Trophoblast cell (in vitro differentiated cells and primary cell): ENCODE results near the gene OLFM3.

ENCODE experiments used
- DNase-seq, 2 donors: peaks; one replicate each; pipeline ENCODE4 v3.0.0-alpha.2; 2016
- H2AFZ ChIP-seq: 2 replicates; pipeline ENCODE4 v1.6.1; 2013; ENCODE audit warnings: low read length, moderate library complexity, mild to moderate bottlenecking; ENCODE audit not compliant: insufficient read depth, poor library complexity
- H2AK5ac ChIP-seq: 2 replicates; pipeline ENCODE4 v1.6.1; 2013; ENCODE audit warnings: mild to moderate bottlenecking, low read length
- H2BK120ac ChIP-seq: 2 replicates; pipeline ENCODE4 v1.6.1; 2013; ENCODE audit warnings: low read length, mild to moderate bottlenecking, moderate library complexity; ENCODE audit not compliant: insufficient read depth, poor library complexity
- H2BK12ac ChIP-seq: 2 replicates; pipeline ENCODE4 v1.6.1; 2013; ENCODE audit warnings: mild to moderate bottlenecking, low read length, moderate library complexity
- H2BK5ac ChIP-seq: 2 replicates; pipeline ENCODE4 v1.6.1; 2013; ENCODE audit warnings: low read length, low read depth, moderate library complexity, mild to moderate bottlenecking; ENCODE audit not compliant: poor library complexity
- H3K14ac ChIP-seq: 2 replicates; pipeline ENCODE4 v1.6.1; 2013; ENCODE audit warnings: mild to moderate bottlenecking, low read length
- H3K18ac ChIP-seq: 2 replicates; pipeline ENCODE4 v1.6.1; 2013; ENCODE audit warnings: mild to moderate bottlenecking, low read length
- H3K23ac ChIP-seq: 2 replicates; pipeline ENCODE4 v1.6.1; 2013; ENCODE audit warnings: low read length
- H3K27ac ChIP-seq: 2 replicates; pipeline ENCODE4 v1.5.1; 2013; ENCODE audit warnings: low read depth, mild to moderate bottlenecking, inconsistent platforms, low read length, moderate library complexity
- H3K27me3 ChIP-seq: 2 replicates; pipeline ENCODE4 v1.6.1; 2013; ENCODE audit warnings: inconsistent platforms, mild to moderate bottlenecking, low read length, moderate library complexity; ENCODE audit not compliant: insufficient read depth
- H3K36me3 ChIP-seq, 2 experiments: 1 replicate in 1 of 2; 2 replicates in 1 of 2; pipeline ENCODE4 v1.6.1; 2013; ENCODE audit warnings: low read length in 2 of 2, mild to moderate bottlenecking in 2 of 2, moderate library complexity in 1 of 2; ENCODE audit not compliant: insufficient read depth in 2 of 2, control insufficient read depth in 1 of 2
- H3K4ac ChIP-seq: 2 replicates; pipeline ENCODE4 v1.6.1; 2013; ENCODE audit warnings: low read depth, mild to moderate bottlenecking, low read length, moderate library complexity
- H3K4me1 ChIP-seq, 2 experiments: 1 replicate in 1 of 2; 2 replicates in 1 of 2; pipeline ENCODE4 v1.6.1; 2013; ENCODE audit warnings: low read length in 2 of 2, mild to moderate bottlenecking in 2 of 2, moderate library complexity in 1 of 2; ENCODE audit not compliant: insufficient read depth in 2 of 2, control insufficient read depth in 1 of 2
- H3K4me2 ChIP-seq: 2 replicates; pipeline ENCODE4 v1.6.1; 2013; ENCODE audit warnings: inconsistent platforms, mild to moderate bottlenecking, low read length, moderate library complexity
- H3K4me3 ChIP-seq: 2 replicates; pipeline ENCODE4 v1.5.1; 2013; ENCODE audit warnings: mild to moderate bottlenecking, low read depth, low read length, inconsistent platforms
- H3K79me1 ChIP-seq: one replicate; pipeline ENCODE4 v1.6.1; 2013; ENCODE audit warnings: low read length
- H3K79me2 ChIP-seq: 2 replicates; pipeline ENCODE4 v1.6.1; 2013; ENCODE audit warnings: low read length, mild to moderate bottlenecking; ENCODE audit not compliant: control insufficient read depth, insufficient read depth, poor library complexity
- H3K9ac ChIP-seq: 2 replicates; pipeline ENCODE4 v1.6.1; 2013; ENCODE audit warnings: mild to moderate bottlenecking, low read length
- H3K9me3 ChIP-seq: 2 replicates; pipeline ENCODE4 v1.6.1; 2013; ENCODE audit warnings: low read depth, mild to moderate bottlenecking, control low read depth, inconsistent platforms, low read length; ENCODE audit not compliant: insufficient read depth
- H4K12ac ChIP-seq: 2 replicates; pipeline ENCODE4 v1.6.1; 2013; ENCODE audit warnings: low read depth, mild to moderate bottlenecking, low read length, moderate library complexity
- H4K8ac ChIP-seq: 2 replicates; pipeline ENCODE4 v1.6.1; 2013; ENCODE audit warnings: low read depth, mild to moderate bottlenecking, low read length, moderate library complexity
- H4K91ac ChIP-seq: one replicate; pipeline ENCODE4 v1.6.1; 2013; ENCODE audit warnings: low read depth, mild to moderate bottlenecking, low read length, moderate library complexity
- WGBS: extraction: QIAGEN DNeasy Blood & Tissue Kit; methylation state at CpG from one replicate; pipeline ENCODE4 v1.1.7; 2013; ENCODE audit warnings: missing lambda C conversion rate; ENCODE audit not compliant: insufficient read length, insufficient coverage; ENCODE audit errors: extremely low coverage; 5-methylcytosine and 5-hydroxymethylcytosine counted together

Gene OLFM3

DNA sequence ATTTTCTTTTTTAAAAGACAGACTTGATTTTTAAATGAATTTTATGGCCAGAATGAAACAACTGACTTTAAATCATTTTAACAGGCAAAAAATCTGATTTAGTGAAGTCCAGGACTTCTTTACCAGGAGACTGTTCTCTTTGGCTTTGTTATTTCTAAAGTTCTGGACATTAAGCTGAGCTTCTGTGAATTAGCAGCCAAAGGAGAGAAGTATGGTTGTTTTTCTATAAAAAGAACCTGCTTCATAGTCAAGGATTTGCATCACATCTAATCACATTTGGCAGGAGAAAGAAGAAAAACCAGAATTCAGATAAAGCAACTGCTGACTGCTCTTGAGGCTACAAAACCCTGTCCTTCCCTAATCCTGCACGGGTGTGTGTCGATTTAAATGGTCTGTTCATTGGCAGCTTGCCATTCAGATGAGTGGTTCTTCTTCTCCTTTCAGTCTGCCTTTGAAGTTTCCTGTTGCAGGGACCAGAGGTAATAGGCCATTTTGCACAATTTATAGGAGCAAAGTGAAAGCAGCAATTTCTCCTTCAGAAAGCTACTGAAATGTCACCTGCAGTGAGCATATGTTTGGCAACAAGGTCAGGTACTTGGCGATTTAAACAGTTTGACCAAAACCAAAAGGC lies 215.4 kb downstream of the OLFM3 start:
- Histone ChIP-seq H2BK120ac (no peak overlapping the region), H3K4ac (no peak overlapping the region), H4K12ac (no peak overlapping the region), H3K4me2 (no peak overlapping the region), H3K18ac (no peak overlapping the region), H2BK5ac (no peak overlapping the region), H3K14ac (no peak overlapping the region), H2AK5ac (no peak overlapping the region), H4K8ac (no peak overlapping the region), H3K36me3 (no peaks in the 10 kb centered on the region), H3K4me1 (no peaks in the 10 kb centered on the region), H2BK12ac (no peak overlapping the region), H3K79me1 (no peaks in the 10 kb centered on the region), H3K27ac (no peak overlapping the region), H3K4me3 (no peak overlapping the region), H4K91ac (no peak overlapping the region), H2AFZ (no peak overlapping the region), H3K79me2 (no peaks in the 10 kb centered on the region), H3K27me3 (no peaks in the 10 kb centered on the region), H3K9me3 (no peaks in the 10 kb centered on the region), H3K23ac (peak overlapping the region; percentile 47), H3K9ac (no peak overlapping the region)
- DNase-seq = no peak
- no CpG with 5 or more reads among the region's 3 CpGs for WGBS

- Histone ChIP-seq H3K14ac (no peak overlapping the region), H3K4me2 (no peak overlapping the region), H2AFZ (no peak overlapping the region), H3K79me1 (no peaks in the 10 kb centered on the region), H3K4ac (no peak overlapping the region), H3K27ac (no peak overlapping the region), H3K79me2 (no peaks in the 10 kb centered on the region), H2BK12ac (no peak overlapping the region), H4K8ac (no peak overlapping the region), H3K9ac (no peak overlapping the region), H4K91ac (no peak overlapping the region), H2AK5ac (no peak overlapping the region), H3K36me3 (no peaks in the 10 kb centered on the region), H3K4me1 (no peaks in the 10 kb centered on the region), H3K23ac (peak overlapping the region; percentile 74), H2BK5ac (no peak overlapping the region), H3K9me3 (no peaks in the 10 kb centered on the region), H3K27me3 (no peaks in the 10 kb centered on the region), H2BK120ac (no peak overlapping the region), H3K18ac (no peak overlapping the region), H3K4me3 (no peak overlapping the region), H4K12ac (no peak overlapping the region)
- no CpG with 5 or more reads among the region's 3 CpGs for WGBS
- peak in 1 of 2 donors; percentile 45 for DNase-seq
These were observed 227.2 kb downstream of the OLFM3 start for GRCh38 chr1:101769520-101769919.

DNA sequence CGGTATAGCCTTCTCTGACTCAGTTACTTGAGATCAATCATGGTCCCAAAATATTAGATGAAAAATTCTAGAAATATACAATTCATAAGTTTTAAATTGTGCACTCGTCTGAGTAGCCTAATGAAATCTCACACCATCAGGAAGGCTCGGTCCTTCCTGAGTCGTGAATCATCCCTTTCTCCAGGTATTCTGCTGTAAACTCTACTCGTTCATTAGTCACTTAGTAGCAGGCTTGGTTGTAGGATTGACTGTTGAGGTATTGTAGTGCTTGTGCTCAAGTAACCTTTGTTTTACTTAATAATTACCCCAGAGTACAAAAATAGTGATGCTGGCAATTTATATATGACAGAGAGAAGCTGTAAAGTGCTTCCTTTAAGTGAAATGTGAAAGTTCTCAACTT lies 238.7 kb downstream of the OLFM3 start:
- H3K18ac ChIP-seq = no peak overlapping the region
- WGBS = no CpG with 5 or more reads among the region's 5 CpGs
- H3K4me1 ChIP-seq = no peaks in the 10 kb centered on the region
- H2AK5ac ChIP-seq = no peak overlapping the region
- no peaks in the 10 kb centered on the region for H3K9me3 ChIP-seq
- no peak overlapping the region for H3K4me3 ChIP-seq
- H3K14ac ChIP-seq = no peak overlapping the region
- H3K4ac ChIP-seq = no peak overlapping the region
- H3K79me2 ChIP-seq = no peaks in the 10 kb centered on the region
- no peak overlapping the region for H4K91ac ChIP-seq
- no peak overlapping the region for H3K23ac ChIP-seq
- no peaks in the 10 kb centered on the region for H3K79me1 ChIP-seq
- H4K8ac ChIP-seq = no peak overlapping the region
- peak in 1 of 2 donors; percentile 18 for DNase-seq
- H2BK120ac ChIP-seq = no peak overlapping the region
- no peak overlapping the region for H2AFZ ChIP-seq
- no peak overlapping the region for H2BK12ac ChIP-seq
- H3K27me3 ChIP-seq = no peaks in the 10 kb centered on the region
- H2BK5ac ChIP-seq = no peak overlapping the region
- no peak overlapping the region for H4K12ac ChIP-seq
- no peaks in the 10 kb centered on the region for H3K36me3 ChIP-seq
- H3K4me2 ChIP-seq = no peak overlapping the region
- no peak overlapping the region for H3K27ac ChIP-seq
- no peak overlapping the region for H3K9ac ChIP-seq

DNA sequence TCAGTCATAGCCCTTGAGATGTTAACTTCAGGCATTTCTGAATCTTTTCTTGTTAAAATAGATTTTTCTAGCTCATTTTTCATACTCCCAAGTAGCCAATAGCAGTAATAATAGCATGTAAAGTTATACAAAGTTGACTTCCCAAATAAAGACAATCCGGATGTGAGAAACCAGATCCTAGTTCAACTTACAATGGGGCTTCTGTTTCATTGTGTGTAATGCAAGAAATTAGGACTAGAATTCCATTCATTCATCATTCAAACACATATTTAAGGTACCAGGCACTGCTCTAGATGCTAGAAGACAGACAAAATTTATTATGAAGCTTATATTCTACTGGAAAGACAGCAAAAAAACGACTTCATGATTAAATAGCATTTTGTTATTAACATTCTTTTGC lies 240.3 kb downstream of the OLFM3 start:
- no peak for DNase-seq
- Histone ChIP-seq H4K91ac (no peak overlapping the region), H3K4me1 (no peaks in the 10 kb centered on the region), H2BK12ac (no peak overlapping the region), H4K8ac (no peak overlapping the region), H4K12ac (no peak overlapping the region), H3K79me1 (no peaks in the 10 kb centered on the region), H2BK120ac (no peak overlapping the region), H3K14ac (no peak overlapping the region), H3K18ac (no peak overlapping the region), H3K4me3 (no peak overlapping the region), H3K9me3 (no peaks in the 10 kb centered on the region), H3K27ac (no peak overlapping the region), H3K27me3 (no peaks in the 10 kb centered on the region), H3K4me2 (no peak overlapping the region), H3K23ac (no peak overlapping the region), H3K4ac (no peak overlapping the region), H3K36me3 (no peaks in the 10 kb centered on the region), H2AK5ac (no peak overlapping the region), H2AFZ (no peak overlapping the region), H2BK5ac (no peak overlapping the region), H3K9ac (no peak overlapping the region), H3K79me2 (no peaks in the 10 kb centered on the region)
- no CpG with 5 or more reads among the region's 2 CpGs for WGBS
